GM12873 (cell line): ENCODE data around the gene RTN4RL1.

Source experiments
- TF ChIP-seq, protein P1 (sequence below): IDR thresholded peaks from 2 replicates; pipeline ENCODE4 v1.5.1; 2012; ENCODE audit warnings: low read depth, mild to moderate bottlenecking, moderate library complexity, low read length, control low read depth; ENCODE audit not compliant: insufficient read depth; ENCODE audit errors: missing control alignments

The RTN4RL1 gene

GRCh38 chr17:2047590-2047989 is 22.5 kb upstream of the RTN4RL1 start:
- TF ChIP-seq, protein P1, sequence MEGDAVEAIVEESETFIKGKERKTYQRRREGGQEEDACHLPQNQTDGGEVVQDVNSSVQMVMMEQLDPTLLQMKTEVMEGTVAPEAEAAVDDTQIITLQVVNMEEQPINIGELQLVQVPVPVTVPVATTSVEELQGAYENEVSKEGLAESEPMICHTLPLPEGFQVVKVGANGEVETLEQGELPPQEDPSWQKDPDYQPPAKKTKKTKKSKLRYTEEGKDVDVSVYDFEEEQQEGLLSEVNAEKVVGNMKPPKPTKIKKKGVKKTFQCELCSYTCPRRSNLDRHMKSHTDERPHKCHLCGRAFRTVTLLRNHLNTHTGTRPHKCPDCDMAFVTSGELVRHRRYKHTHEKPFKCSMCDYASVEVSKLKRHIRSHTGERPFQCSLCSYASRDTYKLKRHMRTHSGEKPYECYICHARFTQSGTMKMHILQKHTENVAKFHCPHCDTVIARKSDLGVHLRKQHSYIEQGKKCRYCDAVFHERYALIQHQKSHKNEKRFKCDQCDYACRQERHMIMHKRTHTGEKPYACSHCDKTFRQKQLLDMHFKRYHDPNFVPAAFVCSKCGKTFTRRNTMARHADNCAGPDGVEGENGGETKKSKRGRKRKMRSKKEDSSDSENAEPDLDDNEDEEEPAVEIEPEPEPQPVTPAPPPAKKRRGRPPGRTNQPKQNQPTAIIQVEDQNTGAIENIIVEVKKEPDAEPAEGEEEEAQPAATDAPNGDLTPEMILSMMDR: no peak

GRCh38 chr17:2044263-2044894 is 19.2 kb upstream of the RTN4RL1 start:
- TF ChIP-seq, protein P1: no peak

DNA sequence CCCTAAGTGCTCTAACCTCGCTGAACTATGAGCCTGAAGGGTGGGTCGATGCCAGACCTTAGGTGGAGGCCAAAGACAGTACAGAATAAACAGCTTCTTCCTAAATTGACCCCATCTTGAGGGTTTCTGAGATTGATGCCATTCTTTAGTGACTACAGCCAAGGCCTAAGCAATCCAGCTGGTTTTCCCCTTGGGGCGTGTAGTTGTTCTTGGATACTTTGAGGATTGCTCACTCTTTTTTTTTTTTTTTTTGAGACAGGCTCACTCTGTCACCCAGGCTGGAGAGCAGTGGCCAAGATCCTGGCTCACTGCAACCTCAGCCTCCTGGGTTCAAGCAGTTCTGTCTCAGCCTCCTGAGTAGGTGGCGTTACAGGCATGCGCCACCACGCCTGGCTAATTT is 18.7 kb upstream of the RTN4RL1 start:
- TF ChIP-seq, protein P1: no peak

GRCh38 chr17:2042933-2043332 is 17.8 kb upstream of the RTN4RL1 start:
- TF ChIP-seq, protein P1: peak; percentile 17

DNA sequence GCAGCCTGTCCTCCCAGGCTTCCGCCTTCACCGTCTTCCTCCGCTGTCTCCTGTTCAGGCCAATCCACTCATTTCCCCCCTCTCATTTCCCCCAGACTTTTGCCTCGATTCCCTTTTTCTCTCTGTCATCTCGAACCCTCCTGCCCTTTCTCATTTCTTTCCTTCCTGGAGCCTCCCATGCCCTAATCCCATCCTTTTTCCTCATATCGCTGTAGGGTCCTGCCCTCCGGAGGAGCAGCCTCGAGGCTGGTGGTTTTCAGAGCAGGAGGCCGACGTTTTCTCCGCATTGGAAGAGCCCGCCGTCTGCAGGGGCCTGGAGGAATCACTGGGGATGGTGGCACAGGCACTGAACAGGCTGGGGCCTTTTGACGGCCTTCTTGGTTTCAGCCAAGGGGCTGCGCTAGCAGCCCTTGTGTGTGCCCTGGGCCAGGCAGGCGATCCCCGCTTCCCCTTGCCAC is 17.3 kb upstream of the RTN4RL1 start:
- TF ChIP-seq, protein P1: peak; percentile 42

- TF ChIP-seq, protein P1: peak; percentile 55
Measured at GRCh38 chr17:2041561-2042389, 16.6 kb upstream of the RTN4RL1 start, which contains the start of gene OVCA2. OVCA2 (plus strand) TSS chr17:2042022; CDS start chr17:2042048, 26 bp downstream.

GRCh38 chr17:2040942-2041560 is 15.9 kb upstream of the RTN4RL1 start:
- TF ChIP-seq, protein P1: no peak
